ENCODE data around the gene MACF1. TPM values are rescaled to one million over a fixed set of nuclear protein-coding genes. Genes with fewer than 3 reads are reported as not detected.
"Not testable (repeated sequence)": the region's sequence is repeated elsewhere in the genome, so short reads cannot be mapped to it uniquely, and the experiment has no call there.

Gene MACF1
- total RNA-seq, 2 donors from 2014 or later, result 355 to 400 TPM

DNA sequence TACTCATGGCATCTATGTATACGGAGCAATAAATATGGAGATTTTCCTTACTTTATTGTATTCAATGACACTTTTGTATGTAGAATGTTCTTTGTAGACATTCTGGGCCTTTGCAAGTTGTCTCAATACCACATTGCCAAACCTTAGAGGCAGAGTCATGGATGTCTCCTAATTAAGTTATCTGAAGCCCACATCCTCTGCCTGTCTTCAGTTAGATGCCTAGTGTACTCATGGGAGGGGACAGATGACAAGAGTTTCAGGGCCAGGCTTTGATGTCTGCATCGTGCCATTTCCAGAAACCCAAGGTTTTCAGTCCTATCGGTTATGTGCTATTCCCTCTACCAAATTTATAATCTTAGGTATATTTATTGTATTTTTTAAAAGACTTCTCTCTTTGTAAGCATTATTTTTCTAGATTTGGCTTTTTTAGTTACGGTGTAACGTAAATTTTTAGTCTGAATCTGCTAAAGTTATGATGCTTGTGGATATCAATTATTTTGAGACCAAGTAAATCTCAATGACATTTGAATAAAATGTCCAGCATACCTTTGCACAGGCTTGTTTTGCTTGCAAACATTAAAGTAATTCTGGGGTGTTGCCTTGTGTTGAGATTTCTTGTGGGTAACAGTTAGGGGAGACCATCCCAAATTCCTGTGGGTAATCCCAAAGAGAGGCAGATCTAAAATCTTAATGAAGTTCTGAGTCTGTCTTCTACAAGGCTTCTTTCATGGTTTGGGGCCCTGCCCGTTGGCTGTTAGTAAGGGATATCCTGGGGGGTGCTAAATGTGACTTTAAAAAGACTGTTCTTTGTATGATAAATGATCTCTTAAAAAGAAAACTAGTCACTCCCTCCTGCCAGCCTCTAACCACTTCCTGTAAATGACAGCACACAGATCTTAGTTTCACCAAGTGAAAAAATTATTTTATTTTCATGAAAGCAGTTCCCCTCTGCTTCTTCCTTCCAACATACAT is 8.0 kb upstream of the MACF1 start:
- Mint-ChIP-seq H3K27ac (peak overlapping the region; percentile 87 to 100), H3K36me3 (peaks cover 0 to 4% of the 10 kb centered on the region in 2 donors), H3K9me3 (peaks cover 0 to under 1% of the 10 kb centered on the region in 2 donors)
- ATAC-seq (peak; percentile 44 to 47), DNase-seq (ENCODE audit: low spot score in 2 of 2) (peak in 1 of 2 donors; percentile 51)

GRCh38 chr1:39199593-39199992 is 4.9 kb upstream of the MACF1 start:
- Mint-ChIP-seq H3K9me3 (peaks cover 0 to 8% of the 10 kb centered on the region in 2 donors), H3K27ac (peak overlapping the region in 1 of 2 donors; percentile 41), H3K36me3 (no peaks in the 10 kb centered on the region)
- no peak for DNase-seq (ENCODE audit: low spot score in 2 of 2)
- ATAC-seq, result no peak

DNA sequence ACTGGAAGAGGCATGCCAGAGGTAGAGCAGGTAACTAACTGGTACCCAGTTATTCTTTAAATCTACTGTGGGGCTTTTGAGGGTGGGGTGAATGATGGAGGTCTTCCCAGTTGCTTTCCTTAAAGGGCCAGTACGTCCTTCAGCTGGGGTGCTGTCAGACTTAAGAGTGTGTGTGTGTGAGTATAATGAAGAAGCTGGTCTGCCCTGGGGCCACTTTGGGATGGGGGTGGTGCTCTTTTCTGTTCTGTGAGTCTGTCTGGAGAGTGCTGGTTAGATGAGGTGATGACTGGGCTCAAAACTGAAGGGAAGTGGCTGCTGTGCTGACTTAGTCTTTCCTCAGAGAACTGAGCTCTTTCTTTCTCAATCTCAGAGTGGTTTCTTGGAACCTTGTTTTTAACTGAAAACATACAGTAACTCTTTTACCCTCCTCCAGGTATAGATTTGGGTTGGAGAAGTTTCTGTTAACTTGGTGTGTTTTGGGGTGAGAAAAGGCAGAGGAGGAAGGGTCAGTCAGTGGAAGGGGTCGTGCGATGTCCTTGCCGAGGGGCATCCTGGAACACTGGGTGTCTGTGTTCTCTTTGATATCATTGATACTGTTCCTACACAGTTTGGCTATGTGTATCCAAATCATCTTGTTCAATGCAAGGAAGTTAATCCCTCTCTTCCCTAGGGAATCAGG is 746 bp downstream of the MACF1 start:
- peak; percentile 70 to 71 for DNase-seq (ENCODE audit: low spot score in 2 of 2)
- ATAC-seq, result peak; percentile 91 to 94
- Mint-ChIP-seq H3K9me3 (peaks cover 0 to 8% of the 10 kb centered on the region in 2 donors), H3K36me3 (peaks cover 12% of the 10 kb centered on the region in 2 donors), H3K27ac (peak overlapping the region; percentile 95 to 98)

DNA sequence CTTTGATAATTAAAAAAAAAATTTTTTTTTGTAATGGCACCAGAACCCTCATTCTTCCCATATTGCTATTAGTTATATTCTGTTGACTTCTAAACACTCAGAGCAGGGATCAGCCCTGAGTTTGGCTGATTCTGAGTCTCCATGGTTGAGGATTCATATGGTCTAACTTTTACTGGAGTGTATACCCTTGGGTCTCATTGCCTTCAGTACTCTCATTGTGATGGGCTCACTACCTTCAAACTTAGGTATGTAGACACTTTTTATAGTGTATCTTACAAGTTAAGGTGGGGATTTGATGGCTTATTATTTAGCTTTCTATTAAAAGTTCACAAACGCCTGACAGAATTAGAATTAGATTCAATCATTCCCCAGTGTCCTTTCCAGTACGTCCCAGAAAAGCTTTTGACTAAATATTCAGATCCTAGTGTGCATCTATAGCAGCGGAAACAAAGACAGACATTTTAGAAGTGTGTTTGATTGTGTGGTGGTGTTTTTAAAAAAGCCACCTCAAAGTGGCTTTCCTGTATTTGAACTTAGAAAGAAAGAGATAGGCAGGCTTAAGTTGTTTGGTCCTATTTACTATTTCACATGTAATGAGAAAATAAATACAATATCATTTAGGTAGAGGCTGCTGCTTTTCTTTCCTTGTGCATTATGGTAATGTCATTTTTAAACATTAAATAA is 1.4 kb downstream of the MACF1 start:
- DNase-seq (ENCODE audit: low spot score in 2 of 2), result no peak
- H3K27ac Mint-ChIP-seq, result peak overlapping the region; percentile 95 to 98
- peak; percentile 19 to 39 for ATAC-seq
- peaks cover 12 to 19% of the 10 kb centered on the region in 2 donors for H3K36me3 Mint-ChIP-seq
- peaks cover 0 to 8% of the 10 kb centered on the region in 2 donors for H3K9me3 Mint-ChIP-seq

GRCh38 chr1:39208360-39208759 is 3.9 kb downstream of the MACF1 start:
- H3K27ac Mint-ChIP-seq, result peak overlapping the region; percentile 5 to 79
- peaks cover 12 to 21% of the 10 kb centered on the region in 2 donors for H3K36me3 Mint-ChIP-seq
- DNase-seq (ENCODE audit: low spot score in 2 of 2); H3K9me3 Mint-ChIP-seq; ATAC-seq: not testable (repeated sequence)

DNA sequence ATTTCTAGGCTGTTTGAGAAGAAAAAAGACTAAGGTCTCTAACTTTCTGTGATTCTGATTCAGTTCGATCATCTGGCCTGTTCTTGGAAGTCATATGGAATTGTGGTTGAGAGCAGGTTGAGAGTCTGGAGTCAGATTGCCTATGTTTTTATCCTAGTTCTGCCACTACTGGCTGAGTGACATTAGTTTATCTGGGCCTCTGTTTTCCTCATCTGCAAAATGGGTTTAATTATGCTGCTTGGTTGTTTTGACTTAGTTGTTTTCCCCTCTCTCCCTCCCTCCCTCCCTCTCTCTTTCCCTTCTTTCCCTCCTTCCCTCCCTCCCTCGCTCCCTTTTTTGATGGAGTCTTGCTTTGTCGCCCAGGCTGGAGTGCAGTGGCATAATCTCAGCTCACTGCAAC is 6.2 kb downstream of the MACF1 start:
- Mint-ChIP-seq H3K36me3 (peaks cover 11 to 25% of the 10 kb centered on the region in 2 donors), H3K27ac (no peak overlapping the region), H3K9me3 (no peaks in the 10 kb centered on the region)
- DNase-seq (ENCODE audit: low spot score in 2 of 2), result no peak
- ATAC-seq, result no peak

- Mint-ChIP-seq H3K36me3 (peaks cover 18 to 36% of the 10 kb centered on the region in 2 donors), H3K9me3 (no peaks in the 10 kb centered on the region), H3K27ac (no peak overlapping the region)
- DNase-seq (ENCODE audit: low spot score in 2 of 2) (no peak), ATAC-seq (no peak)
Measured at GRCh38 chr1:39212499-39212898, 8.0 kb downstream of the MACF1 start.

DNA sequence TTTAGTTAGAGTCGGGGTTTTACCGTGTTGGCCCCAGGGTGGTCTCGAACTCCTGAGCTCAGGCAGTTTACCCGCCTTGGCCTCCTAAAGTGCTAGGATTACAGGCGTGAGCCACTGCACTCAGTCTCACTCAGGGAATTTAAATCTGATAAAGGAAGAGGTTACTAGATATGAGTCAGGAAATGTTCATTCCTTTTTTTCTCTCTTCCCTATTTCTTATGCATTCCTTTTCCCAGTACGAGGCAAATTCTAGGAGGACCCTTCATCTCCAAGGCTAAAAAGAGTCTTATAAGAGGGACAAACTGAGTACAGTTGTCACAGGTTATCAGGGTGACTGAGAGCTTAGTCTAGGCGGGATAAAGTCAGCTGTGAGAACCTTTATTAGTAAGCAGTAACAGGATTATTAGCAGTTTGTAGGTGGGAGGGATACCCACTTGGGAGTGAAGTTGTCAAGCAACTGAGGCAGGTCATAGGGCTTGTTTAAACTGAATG is 9.1 kb downstream of the MACF1 start:
- Mint-ChIP-seq H3K27ac (peak overlapping the region in 1 of 2 donors; percentile 89), H3K9me3 (no peaks in the 10 kb centered on the region), H3K36me3 (peaks cover 13 to 35% of the 10 kb centered on the region in 2 donors)
- ATAC-seq (no peak), DNase-seq (ENCODE audit: low spot score in 2 of 2) (no peak)

DNA sequence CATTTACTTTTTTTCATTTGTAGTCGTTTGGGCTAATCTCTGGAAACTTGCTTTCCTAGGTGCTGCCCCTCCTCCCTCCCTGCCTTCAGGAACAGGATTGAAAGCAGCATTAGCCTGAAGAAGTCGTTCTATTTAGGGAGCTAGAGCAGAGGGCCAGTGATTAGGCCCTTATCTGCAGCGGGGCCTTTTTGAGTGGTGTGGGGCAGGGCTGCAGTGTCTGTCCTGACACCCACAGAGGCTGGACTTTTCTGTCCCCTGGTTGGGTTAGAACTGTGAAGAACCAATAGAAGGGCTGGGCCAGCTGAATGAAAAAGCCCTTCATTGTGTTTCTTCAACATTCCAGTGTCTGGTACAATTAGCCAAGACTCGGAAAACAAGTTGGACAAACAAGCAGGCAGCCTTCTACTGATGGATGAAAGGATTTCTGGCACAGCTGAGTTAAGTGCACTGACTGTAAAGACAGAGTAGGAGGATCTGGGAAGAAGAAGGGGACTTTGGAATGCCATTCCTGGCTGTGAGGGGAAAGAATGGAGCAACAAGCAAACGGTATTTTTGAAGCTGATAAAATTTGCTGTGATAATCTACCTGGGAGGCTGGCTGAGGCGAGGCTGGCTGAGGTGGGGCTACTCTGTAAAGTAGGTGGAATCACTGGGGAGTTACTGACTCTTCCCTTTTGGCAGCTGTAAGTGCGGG is 9.7 kb downstream of the MACF1 start:
- DNase-seq (ENCODE audit: low spot score in 2 of 2), result no peak
- Mint-ChIP-seq H3K36me3 (peaks cover 13 to 39% of the 10 kb centered on the region in 2 donors), H3K27ac (peak overlapping the region in 1 of 2 donors; percentile 89), H3K9me3 (no peaks in the 10 kb centered on the region)
- ATAC-seq, result no peak

- H3K9me3 Mint-ChIP-seq, result no peaks in the 10 kb centered on the region
- ATAC-seq (no peak), DNase-seq (ENCODE audit: low spot score in 2 of 2) (no peak)
- peaks cover 13 to 44% of the 10 kb centered on the region in 2 donors for H3K36me3 Mint-ChIP-seq
- H3K27ac Mint-ChIP-seq, result peak overlapping the region in 1 of 2 donors; percentile 89
Measured at GRCh38 chr1:39214714-39214997, 10.2 kb downstream of the MACF1 start.

DNA sequence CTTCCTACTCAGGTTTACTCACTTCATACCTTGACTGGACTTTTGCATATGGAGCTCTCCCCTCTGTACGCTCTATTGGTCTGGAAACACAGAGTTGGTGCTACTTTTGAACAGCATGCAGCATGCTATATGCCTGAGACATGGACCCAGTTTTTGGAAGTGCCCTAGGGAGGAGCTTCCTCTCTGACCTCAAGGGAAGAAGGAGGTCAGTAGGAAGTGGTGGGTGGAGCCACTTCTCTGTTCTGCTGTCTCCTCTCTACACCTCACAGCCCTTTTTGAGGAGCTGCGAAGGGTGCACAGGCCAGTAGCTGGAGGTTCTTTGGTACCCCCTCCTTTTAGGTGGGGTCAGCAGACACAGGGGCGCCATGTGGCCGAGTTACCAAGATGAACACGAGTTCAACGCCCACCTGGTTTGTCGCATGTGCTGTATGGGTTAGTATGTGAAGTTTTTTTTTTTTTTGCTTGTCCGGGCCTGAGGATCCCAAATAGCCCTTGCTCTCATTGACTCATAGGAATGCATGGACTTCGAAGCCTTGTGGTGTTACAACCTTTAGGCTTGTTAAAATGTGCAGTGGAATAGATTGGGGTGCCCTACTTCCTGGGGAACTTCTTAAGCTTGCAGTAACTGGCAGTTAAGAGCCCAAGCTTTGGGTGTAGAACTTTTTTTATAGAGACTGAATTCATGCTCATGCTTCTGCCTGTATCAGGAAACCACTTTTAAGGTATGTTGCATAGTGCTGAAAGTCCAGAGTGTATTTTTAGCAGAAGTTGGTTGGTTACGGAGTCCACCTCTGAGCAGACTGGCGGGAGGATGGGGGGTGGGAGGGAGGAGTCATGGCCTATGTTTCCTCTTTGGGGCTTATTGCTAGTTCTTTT is 10.7 kb downstream of the MACF1 start:
- ATAC-seq, result peak; percentile 74 to 80
- H3K9me3 Mint-ChIP-seq, result no peaks in the 10 kb centered on the region
- H3K36me3 Mint-ChIP-seq, result peaks cover 13 to 43% of the 10 kb centered on the region in 2 donors
- DNase-seq (ENCODE audit: low spot score in 2 of 2), result no peak
- peak overlapping the region; percentile 67 to 89 for H3K27ac Mint-ChIP-seq

GRCh38 chr1:39216771-39217170 is 12.3 kb downstream of the MACF1 start:
- DNase-seq (ENCODE audit: low spot score in 2 of 2) (no peak), ATAC-seq (no peak)
- Mint-ChIP-seq H3K27ac (peak overlapping the region; percentile 67 to 89), H3K9me3 (no peaks in the 10 kb centered on the region), H3K36me3 (peaks cover 13 to 46% of the 10 kb centered on the region in 2 donors)

- H3K9me3 Mint-ChIP-seq, result peaks cover 0 to 5% of the 10 kb centered on the region in 2 donors
- ATAC-seq (no peak), DNase-seq (ENCODE audit: low spot score in 2 of 2) (no peak)
- H3K27ac Mint-ChIP-seq, result peak overlapping the region in 1 of 2 donors; percentile 1
- peaks cover 11 to 57% of the 10 kb centered on the region in 2 donors for H3K36me3 Mint-ChIP-seq
Measured at GRCh38 chr1:39220891-39221870, 16.7 kb downstream of the MACF1 start.

DNA sequence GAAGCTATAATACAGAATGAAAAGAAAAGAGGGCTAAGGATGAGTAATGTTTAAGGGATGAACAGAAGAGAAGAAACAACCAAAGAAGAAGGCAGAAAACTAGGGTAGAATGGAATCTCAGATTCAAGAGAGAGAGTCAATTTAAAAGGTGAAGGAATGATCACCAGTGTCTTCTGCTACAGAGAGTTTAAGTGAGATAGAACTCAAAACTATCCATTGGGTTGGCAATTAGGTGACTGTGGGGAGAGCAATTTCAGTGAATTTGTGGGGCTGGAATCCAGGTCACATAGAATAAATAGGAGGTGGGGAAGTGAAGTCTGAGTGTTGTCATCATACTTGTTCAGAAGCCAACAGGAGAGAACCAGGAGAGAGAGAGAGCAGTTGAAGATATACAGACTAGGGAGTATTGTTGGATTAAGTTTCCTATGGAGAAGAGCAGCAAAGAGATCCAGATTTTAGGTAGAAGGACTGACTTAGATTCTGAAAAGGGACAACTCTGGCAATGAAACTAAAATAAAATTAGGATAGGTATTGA is 19.9 kb downstream of the MACF1 start:
- peaks cover 0 to 5% of the 10 kb centered on the region in 2 donors for H3K9me3 Mint-ChIP-seq
- DNase-seq (ENCODE audit: low spot score in 2 of 2), result no peak
- H3K36me3 Mint-ChIP-seq, result peaks cover 7 to 51% of the 10 kb centered on the region in 2 donors
- ATAC-seq, result no peak
- peak overlapping the region in 1 of 2 donors; percentile 14 for H3K27ac Mint-ChIP-seq
